Islet precursor cell (in vitro differentiated cells): ENCODE results near the gene DYNC2LI1.

Source experiments
- DNase-seq: peaks from one replicate; pipeline ENCODE4 v3.0.0-alpha.2; 2018

Gene DYNC2LI1

DNA sequence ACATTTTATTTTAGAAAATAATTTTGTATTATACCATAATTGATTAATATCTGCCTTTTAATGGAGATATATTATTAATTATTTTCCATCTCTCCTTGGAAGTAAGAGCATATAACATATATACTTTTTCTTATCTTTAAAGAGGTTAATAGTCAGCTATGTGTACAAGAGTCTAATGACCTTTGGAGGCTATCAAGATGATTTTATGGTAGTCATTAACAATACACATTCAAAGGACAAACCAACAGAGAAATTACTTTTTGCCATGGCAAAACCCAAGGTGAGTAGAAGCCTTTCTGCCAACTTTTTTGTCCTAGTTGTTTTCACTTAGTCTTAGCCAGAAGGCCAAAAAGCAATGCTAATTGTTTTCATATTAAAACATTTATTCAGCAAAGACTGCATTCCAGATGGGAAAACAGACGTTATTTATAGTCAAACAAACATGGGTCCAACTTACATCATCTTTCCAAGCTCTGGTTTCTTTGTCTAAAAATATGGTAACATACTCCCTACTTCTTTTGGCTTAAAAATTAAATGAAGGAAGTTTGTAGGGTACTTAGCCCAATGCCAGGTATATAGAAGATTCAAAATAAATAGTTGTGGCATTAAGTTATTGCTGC, 9.6 kb upstream of the DYNC2LI1 start:
- DNase-seq: no peak

DNA sequence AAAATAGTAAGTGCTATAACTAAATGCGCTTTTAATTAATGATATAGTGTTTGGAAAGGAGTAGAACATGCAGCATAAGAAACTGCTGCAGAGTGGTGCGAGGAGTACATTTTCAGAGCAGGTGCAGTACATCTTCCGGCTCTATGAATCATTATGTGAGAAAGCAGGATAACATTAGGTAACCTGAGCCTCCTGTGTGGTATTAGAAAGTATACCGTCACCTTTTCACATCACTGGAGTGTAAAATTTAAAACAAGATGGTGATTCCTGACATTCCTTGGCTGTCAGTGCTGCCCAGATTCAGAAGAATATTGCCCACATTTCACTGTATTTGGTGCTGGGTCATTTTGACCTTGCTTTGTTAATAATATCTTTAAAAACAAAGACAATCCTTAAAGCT, 7.8 kb upstream of the DYNC2LI1 start:
- no peak for DNase-seq

- DNase-seq: no peak
Measured at GRCh38 chr2:43774617-43775016, 778 bp downstream of the DYNC2LI1 start.

- DNase-seq: no peak
Measured at GRCh38 chr2:43776324-43776723, 2.5 kb downstream of the DYNC2LI1 start.

DNA sequence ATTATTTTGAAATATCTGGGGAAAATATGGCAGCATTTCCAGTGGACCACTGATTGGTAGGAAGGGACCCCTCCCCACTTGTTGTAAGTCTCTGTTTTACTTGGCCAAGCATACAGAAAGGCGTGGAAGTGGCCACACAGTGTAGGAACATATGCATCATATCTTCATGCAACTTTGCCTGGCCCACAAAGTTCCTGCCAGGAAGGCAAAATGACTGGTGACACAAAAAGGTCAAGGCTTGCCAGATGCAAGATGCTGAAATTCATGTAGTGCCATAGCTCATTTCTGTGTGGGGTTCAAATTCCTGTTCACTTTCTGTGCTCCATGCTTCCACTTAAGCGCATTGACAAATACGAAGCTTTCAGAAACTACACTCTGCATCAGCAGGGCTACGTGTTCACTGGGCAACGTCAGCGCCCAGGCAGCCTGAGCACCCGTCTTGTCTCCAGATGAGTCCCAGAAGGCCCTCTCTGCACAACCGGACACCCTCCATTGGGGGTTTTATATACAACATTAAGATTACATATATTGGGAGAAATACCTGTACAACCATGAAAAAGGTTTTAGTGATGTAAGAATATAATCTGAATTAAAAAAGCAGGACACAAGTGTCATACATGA, 3.6 kb downstream of the DYNC2LI1 start:
- DNase-seq: no peak

GRCh38 chr2:43778233-43778632, 4.4 kb downstream of the DYNC2LI1 start:
- DNase-seq: no peak

DNA sequence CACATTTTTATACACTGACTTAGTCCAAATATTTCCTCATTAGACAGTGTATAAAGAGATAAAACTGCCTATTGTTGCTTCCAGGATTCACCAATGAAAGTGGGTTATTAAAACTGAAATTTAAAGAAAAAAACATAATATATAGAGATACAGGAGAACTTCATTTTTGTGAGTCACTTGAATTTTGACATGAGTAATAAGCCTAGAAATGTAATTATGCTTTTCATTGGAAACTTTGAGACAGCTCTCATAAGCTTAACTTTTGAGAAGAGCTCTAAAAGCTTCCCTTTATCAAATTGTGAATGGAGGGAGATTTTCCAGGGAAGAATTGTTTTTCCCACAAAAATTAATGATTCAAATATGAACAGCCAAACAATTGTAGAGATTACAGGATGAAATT, 14.1 kb downstream of the DYNC2LI1 start:
- no peak for DNase-seq

GRCh38 chr2:43788646-43789045, 14.8 kb downstream of the DYNC2LI1 start:
- DNase-seq: no peak

DNA sequence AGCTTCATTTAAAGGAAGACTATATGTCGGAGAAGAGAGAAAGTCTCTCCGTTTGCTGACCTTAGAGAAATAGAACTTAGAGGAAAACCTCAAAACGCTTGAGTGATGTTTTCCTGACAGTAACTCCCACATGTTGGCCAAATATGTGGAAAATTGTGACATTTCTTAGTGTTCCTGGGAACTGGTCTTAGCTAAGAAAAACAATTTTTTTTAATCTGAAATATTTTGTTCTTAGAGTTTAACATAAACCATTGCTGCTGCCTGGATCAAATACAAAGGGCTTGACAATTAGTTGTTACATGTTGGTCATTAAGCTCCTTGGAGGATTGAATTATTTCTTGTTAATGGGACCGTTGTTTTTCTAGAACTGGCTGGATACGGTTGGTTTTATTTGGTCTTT, 16.3 kb downstream of the DYNC2LI1 start:
- DNase-seq: no peak

- no peak for DNase-seq
Measured at GRCh38 chr2:43791035-43791765, 17.4 kb downstream of the DYNC2LI1 start.

- DNase-seq: no peak
Measured at GRCh38 chr2:43792653-43793052, 18.8 kb downstream of the DYNC2LI1 start.

DNA sequence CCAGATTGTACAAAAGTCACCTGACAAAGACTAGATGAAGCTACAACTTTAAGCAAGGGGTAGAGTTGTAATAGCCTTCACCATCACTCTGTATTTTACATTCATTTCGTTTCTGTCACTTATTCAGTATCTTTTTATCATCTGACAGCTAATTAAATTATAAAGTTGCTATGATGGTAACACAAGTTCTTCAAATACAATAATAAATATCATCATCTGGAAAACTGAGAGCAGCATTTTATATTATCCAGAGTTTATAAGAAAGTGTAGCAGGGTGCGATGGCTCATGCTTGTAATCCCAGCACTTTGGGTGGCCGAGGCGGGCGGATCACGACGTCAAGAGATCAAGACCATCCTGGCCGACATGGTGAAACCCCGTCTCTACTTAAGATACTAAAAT, 21.1 kb downstream of the DYNC2LI1 start:
- DNase-seq: no peak

DNA sequence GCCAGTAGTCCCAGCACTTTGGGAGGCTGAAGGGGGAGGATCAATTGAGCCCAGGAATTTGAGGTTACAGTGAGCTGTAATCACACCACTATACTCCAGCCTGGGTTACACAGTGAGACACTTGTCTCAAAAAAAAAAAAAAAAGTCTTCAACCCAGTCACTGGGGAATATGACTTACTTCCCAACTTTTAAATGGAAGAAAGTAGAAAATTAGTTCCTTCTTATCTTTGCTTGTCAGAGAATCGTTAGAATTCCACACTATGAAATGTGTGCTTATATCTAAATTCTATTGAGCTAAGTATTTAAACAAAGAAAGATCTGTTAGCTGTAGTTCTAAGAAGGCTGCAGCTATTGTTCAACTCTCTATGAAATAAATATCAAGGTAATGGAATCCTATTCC, 22.4 kb downstream of the DYNC2LI1 start:
- DNase-seq: no peak

DNA sequence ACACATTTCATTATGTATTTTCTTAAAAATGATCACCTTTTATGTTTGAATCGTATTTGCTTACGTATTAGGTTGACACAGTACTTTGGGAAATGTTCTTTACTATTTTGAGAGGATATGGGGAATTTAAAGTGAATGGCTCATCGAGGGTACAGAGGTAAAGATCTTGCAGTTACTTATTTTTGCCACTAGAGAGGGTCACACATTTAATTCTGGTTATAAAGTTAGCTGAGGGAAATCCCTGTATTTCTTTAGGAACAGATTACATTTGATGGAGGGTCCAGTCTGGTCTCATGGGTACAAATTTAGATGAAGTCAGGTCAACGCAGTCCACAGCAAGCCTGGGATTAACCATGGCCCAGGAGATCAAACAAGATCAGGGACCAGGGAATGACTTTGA, 24.5 kb downstream of the DYNC2LI1 start:
- no peak for DNase-seq

- no peak for DNase-seq
Measured at GRCh38 chr2:43800894-43801293, 27.1 kb downstream of the DYNC2LI1 start.

- no peak for DNase-seq
Measured at GRCh38 chr2:43802135-43802534, 28.3 kb downstream of the DYNC2LI1 start.

- no peak for DNase-seq
Measured at GRCh38 chr2:43803113-43803512, 29.3 kb downstream of the DYNC2LI1 start.

DNA sequence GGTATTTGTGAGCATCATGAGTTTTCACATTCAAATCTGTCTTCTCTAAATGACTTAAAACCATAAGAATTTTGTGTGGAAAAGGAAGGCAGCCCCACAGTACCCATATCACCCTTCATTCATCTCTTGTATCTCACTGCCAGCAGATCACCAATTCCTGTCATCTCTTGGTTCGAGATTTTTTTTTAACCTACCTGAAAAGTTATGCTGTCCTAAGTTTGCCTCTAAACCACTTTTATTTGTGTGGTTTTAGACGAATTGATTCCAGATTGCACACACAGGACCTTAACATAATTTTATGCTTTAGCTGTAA, 32.8 kb downstream of the DYNC2LI1 start:
- DNase-seq: no peak

GRCh38 chr2:43810452-43810851, 36.6 kb downstream of the DYNC2LI1 start:
- no peak for DNase-seq

GRCh38 chr2:43810888-43811287, 37.0 kb downstream of the DYNC2LI1 start:
- DNase-seq: no peak

- no peak for DNase-seq
Measured at GRCh38 chr2:43812006-43812405, 38.2 kb downstream of the DYNC2LI1 start.

- no peak for DNase-seq
Measured at GRCh38 chr2:43812947-43813346, 39.1 kb downstream of the DYNC2LI1 start.

DNA sequence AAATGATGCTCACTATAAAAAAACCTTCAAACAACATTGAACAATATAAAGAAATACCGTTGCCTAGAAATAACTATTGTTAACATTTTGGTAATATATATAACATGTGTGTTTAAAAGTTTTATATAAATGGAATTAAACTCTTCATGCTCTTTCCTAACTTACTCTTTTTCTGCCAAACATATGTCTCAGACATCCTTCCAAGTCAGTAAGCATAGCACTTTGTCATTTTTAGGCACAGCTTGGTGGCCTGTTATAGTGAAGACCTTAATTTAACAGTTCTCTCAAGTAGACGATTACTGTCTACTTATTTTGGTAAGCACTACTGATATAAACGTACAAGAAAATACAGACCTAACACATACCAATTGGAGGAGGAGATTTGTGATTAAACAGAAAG, 40.9 kb downstream of the DYNC2LI1 start:
- DNase-seq: no peak

- no peak for DNase-seq
Measured at GRCh38 chr2:43818761-43819160, 44.9 kb downstream of the DYNC2LI1 start.
